HAP-1 (cell line): ENCODE results near the gene LTBP4.

Source experiments
- DNase-seq, 2 experiments: peaks; one replicate each; pipeline ENCODE4 v3.0.0-alpha.2; 2016 to 2020; ENCODE audit warnings: low spot score in 2 of 2
- H3K27me3 ChIP-seq: fragments of 250-450 bp; sonication (Bioruptor Pico); 2 replicates; pipeline ENCODE4 v1.5.1; 2020; ENCODE audit warnings: low read depth, mild to moderate bottlenecking, moderate library complexity
- H3K36me3 ChIP-seq: fragments of 250-450 bp; sonication (Bioruptor Pico); replicated peaks from 2 replicates; pipeline ENCODE4 v1.5.1; 2020; ENCODE audit warnings: mild to moderate bottlenecking
- H3K4me1 ChIP-seq: fragments of 250-450 bp; sonication (Bioruptor Pico); 2 replicates; pipeline ENCODE4 v1.5.1; 2020; ENCODE audit warnings: mild to moderate bottlenecking
- H3K4me3 ChIP-seq: fragments of 250-450 bp; sonication (Bioruptor Pico); 2 replicates; pipeline ENCODE4 v1.5.1; 2020; ENCODE audit warnings: mild to moderate bottlenecking, moderate library complexity
- H3K9me3 ChIP-seq: fragments of 250-450 bp; sonication (Bioruptor Pico); 2 replicates; pipeline ENCODE4 v1.5.1; 2020; ENCODE audit warnings: mild to moderate bottlenecking, moderate library complexity
- in situ Hi-C: fragments of 300-500 bp; cut with MboI; formaldehyde crosslinking; loops from 3 replicates; pipeline ENCODE4 v1.14.3; 2020; ENCODE audit warnings: low sequenced_read_pairs, inconsistent platforms, mixed read lengths

The LTBP4 gene

GRCh38 chr19:40671404-40671803 is 70.2 kb downstream of the LTBP4 start:
- H3K27me3 ChIP-seq = no peaks in the 10 kb centered on the region
- in situ Hi-C loops = loop anchor here (25.0 kb wide), 1 partner anchor 241 kb away; no protein-coding TSS in a partner anchor
- H3K4me3 ChIP-seq = no peak overlapping the region
- no peaks in the 10 kb centered on the region for H3K4me1 ChIP-seq
- H3K36me3 ChIP-seq = peaks cover 58% of the 10 kb centered on the region
- DNase-seq = no peak
- H3K9me3 ChIP-seq = no peaks in the 10 kb centered on the region

DNA sequence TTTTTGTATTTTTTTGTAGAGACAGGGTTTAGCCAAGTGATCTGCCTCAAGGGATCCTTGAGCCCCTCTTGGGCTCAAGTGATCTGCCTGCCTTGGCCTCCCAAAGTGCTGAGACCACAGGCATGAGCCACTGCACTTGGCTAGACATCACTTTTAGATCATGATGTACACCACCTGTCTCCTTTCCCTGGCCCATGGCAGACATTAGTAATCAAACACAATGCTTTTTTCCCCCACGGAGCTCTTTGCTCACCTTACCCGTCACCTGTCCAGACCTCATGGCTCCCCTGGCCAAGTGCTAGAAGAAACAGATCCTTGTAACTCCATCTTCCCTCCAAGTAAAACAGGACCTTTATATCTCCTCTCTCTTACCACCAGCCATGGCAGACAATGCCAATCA is 70.9 kb downstream of the LTBP4 start:
- Histone ChIP-seq H3K4me1 (no peaks in the 10 kb centered on the region), H3K4me3 (no peak overlapping the region), H3K27me3 (no peaks in the 10 kb centered on the region), H3K9me3 (no peaks in the 10 kb centered on the region), H3K36me3 (peaks cover 61% of the 10 kb centered on the region)
- no peak for DNase-seq
- in situ Hi-C loops = loop anchor here (25.0 kb wide), 1 partner anchor 240 kb away; no protein-coding TSS in a partner anchor

DNA sequence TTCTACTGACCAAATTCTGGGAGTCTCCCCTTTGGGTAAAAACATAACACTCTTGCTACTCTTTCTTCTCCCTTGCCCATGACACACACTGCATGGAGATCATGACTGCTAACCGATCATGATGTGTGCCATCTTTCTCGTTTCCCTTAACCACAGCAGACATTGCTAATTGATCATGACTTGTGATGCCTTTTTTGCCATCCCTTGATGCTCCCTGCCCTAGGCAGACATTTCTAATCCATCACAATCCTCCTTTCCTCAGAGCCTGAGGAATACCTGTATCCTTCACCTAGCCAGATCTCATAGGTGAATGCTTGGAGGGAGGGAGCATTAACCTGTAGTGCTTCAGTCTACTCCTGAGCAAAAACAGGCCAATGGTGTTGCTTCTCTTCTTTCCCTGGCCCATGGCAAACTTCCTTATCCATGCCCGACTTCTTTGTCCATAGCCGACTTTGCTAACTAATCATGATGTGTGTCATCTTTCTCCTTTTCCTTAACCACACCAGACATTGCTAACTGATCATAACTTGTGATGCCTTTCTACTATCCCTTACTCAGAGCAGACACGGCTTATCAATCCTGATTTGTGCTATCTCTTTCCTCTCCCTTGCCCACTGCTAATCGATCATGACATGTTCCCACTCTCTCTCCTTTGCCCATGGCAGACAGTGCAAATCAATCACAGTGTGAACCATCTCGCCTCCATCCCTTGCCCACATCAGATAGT is 71.6 kb downstream of the LTBP4 start:
- H3K4me1 ChIP-seq = no peaks in the 10 kb centered on the region
- H3K27me3 ChIP-seq = no peaks in the 10 kb centered on the region
- no peak for DNase-seq
- H3K4me3 ChIP-seq = no peak overlapping the region
- in situ Hi-C loops = loop anchor here (25.0 kb wide), 1 partner anchor 240 kb away; no protein-coding TSS in a partner anchor
- H3K9me3 ChIP-seq = no peaks in the 10 kb centered on the region
- peaks cover 67% of the 10 kb centered on the region for H3K36me3 ChIP-seq

GRCh38 chr19:40673397-40673796 is 72.2 kb downstream of the LTBP4 start:
- Histone ChIP-seq H3K9me3 (no peaks in the 10 kb centered on the region), H3K4me3 (no peak overlapping the region), H3K36me3 (peaks cover 67% of the 10 kb centered on the region), H3K27me3 (no peaks in the 10 kb centered on the region), H3K4me1 (no peaks in the 10 kb centered on the region)
- in situ Hi-C loops = loop anchor here (25.0 kb wide), 1 partner anchor 239 kb away; no protein-coding TSS in a partner anchor
- no peak for DNase-seq

- Histone ChIP-seq H3K27me3 (no peaks in the 10 kb centered on the region), H3K4me1 (no peaks in the 10 kb centered on the region), H3K9me3 (no peaks in the 10 kb centered on the region), H3K36me3 (peaks cover 63% of the 10 kb centered on the region), H3K4me3 (no peak overlapping the region)
- in situ Hi-C loops = loop anchor here (25.0 kb wide), 1 partner anchor 238 kb away; no protein-coding TSS in a partner anchor
- no peak for DNase-seq
These were observed 73.1 kb downstream of the LTBP4 start for GRCh38 chr19:40674291-40674690.

DNA sequence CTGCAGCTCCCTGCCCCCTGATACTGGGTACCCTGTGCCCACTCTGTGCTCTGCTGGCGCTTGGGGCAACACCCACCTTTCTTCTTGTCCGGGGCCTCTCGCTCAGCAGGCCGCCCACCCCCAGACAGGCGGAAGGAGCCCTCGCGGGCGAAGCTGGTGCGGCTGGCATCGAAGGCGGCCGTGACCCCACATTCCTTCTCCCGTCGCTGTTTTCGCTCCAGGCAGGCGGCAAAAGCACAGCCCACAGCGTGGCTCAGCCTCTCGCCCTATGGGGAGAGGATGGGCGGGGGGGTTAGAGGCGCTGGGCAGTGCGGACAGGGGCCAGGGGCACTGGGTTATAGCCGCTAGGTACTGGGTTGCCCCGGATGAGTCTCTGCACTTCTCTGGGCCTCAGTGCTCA is 76.0 kb downstream of the LTBP4 start:
- Histone ChIP-seq H3K27me3 (no peaks in the 10 kb centered on the region), H3K9me3 (no peaks in the 10 kb centered on the region), H3K4me3 (no peak overlapping the region), H3K36me3 (peaks cover 62% of the 10 kb centered on the region), H3K4me1 (no peaks in the 10 kb centered on the region)
- in situ Hi-C loops = no loop called here
- no peak for DNase-seq
